Neural cell (in vitro differentiated cells): Measurements from ENCODE around the gene PCDH9.

Experiments
- POLR2AphosphoS5 ChIP-seq: IDR thresholded peaks from 2 replicates; pipeline ENCODE4 v1.6.1; 2012
- SMC3 ChIP-seq: fragments of 450-650 bp; conservative IDR thresholded peaks from 2 replicates; pipeline ENCODE4 v1.6.1; 2014; ENCODE audit warnings: antibody characterized with exemption, mild to moderate bottlenecking, moderate library complexity; ENCODE audit not compliant: poor library complexity

- TF ChIP-seq SMC3 (no peak), POLR2AphosphoS5 (no peak)
Observed at GRCh38 chr13:67001363-67001762, 228.8 kb downstream of the PCDH9 start.
